ENCODE results near the gene PTPRN2. TPM values are rescaled to one million over a fixed set of nuclear protein-coding genes. Genes with fewer than 3 reads are reported as not detected.

The PTPRN2 gene
- total RNA-seq, 1 donor from 2014 or later = 32.2 TPM

DNA sequence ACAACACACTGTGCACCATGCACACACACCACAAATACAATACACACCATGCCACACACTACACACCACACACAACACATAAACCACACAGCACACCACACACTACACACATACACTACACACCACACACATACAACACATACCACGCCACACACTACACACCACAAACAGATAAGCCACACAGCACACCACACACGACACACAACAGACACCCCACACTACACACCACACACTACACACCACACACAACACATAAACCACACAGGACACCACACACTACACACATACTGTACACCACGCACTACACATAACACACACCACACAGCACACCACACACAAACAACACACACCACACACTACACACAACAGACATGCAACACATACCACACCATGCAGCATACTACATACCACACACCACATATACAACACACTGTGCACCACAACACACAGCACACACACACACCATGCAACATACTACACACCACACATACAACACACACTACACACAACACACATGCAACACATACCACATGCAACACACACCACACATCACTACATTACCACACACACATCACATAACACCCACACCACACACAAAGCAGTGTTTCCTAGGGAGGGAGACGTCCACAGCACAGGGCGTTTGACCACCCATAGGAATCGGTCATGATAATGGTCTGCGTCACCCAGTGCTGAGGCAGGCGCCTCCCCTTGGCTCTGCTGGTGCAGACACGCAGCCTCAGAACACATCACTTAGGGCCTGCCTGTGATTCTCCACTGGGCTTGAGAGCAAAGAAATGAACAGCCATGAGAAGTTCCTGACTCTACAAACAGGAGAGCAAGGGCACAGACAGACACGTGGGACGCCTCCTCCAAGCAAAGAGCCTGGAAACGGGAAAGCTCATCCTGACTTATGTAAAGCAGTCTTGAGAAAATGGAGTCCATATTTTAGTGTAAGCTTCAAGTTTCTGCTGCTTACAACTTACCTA is 458.3 kb downstream of the PTPRN2 start:
- H3K4me1 Mint-ChIP-seq = no peaks in the 10 kb centered on the region

DNA sequence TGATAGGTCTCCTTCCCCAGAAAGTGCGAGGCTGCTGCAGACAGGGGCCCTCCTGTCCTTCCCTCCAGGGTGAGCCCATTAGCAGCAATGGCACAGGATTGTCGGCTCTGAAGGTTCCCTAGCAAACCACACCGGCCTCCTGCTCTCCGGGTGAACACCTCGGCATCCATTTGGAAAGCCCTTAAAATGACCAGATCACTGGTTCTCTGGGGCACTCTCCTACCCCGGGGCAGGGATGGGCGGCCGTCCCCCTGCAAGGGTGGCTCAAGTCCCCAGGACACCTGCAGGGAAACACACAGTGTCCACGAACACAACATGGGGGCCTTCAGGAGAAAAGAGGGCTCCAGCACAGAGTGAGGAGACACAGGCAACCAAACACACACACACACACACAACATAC is 459.1 kb downstream of the PTPRN2 start:
- Mint-ChIP-seq H3K27ac (ENCODE audit: unreplicated experiment) (no peak overlapping the region), H3K36me3 (ENCODE audit: low read depth) (peaks cover 12% of the 10 kb centered on the region)
- DNase-seq (ENCODE audit: low read depth, low spot score) = no peak

More for the DNA sequence above, 458.3 kb downstream of the PTPRN2 start:
- Mint-ChIP-seq H3K27ac (ENCODE audit: unreplicated experiment) (no peak overlapping the region), H3K27me3 (ENCODE audit: low read depth) (no peaks in the 10 kb centered on the region), H3K36me3 (ENCODE audit: low read depth) (peaks cover 8% of the 10 kb centered on the region), H3K4me3 (no peak overlapping the region), H3K9me3 (no peaks in the 10 kb centered on the region)
- no peak for DNase-seq (ENCODE audit: low read depth, low spot score)
- TF ChIP-seq, protein P1, sequence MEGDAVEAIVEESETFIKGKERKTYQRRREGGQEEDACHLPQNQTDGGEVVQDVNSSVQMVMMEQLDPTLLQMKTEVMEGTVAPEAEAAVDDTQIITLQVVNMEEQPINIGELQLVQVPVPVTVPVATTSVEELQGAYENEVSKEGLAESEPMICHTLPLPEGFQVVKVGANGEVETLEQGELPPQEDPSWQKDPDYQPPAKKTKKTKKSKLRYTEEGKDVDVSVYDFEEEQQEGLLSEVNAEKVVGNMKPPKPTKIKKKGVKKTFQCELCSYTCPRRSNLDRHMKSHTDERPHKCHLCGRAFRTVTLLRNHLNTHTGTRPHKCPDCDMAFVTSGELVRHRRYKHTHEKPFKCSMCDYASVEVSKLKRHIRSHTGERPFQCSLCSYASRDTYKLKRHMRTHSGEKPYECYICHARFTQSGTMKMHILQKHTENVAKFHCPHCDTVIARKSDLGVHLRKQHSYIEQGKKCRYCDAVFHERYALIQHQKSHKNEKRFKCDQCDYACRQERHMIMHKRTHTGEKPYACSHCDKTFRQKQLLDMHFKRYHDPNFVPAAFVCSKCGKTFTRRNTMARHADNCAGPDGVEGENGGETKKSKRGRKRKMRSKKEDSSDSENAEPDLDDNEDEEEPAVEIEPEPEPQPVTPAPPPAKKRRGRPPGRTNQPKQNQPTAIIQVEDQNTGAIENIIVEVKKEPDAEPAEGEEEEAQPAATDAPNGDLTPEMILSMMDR (conservative IDR thresholded peaks at IDR 0.05) = no peak

DNA sequence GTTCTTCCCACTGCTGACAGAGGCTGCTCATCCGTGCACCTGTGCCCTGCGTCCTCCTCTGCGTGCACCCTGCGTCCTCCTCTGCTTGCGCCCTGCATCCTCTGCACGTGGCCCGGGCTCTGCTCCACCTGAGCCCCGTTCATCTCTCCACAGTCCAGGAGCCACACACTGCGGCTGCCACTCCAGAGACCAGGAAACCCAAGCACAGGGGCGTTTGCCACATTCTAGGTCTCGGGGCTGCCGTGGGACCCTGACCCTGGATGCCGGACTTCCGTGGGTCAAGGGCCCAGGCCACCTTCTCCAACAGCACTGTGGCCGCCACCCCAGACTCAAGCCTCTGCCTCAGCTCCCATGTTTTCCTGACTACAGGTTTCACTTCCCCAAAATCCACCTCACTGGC is 460.4 kb downstream of the PTPRN2 start:
- Mint-ChIP-seq H3K4me1 (no peaks in the 10 kb centered on the region), H3K4me3 (no peak overlapping the region), H3K27ac (ENCODE audit: unreplicated experiment) (no peak overlapping the region), H3K9me3 (no peaks in the 10 kb centered on the region), H3K27me3 (ENCODE audit: low read depth) (no peaks in the 10 kb centered on the region), H3K36me3 (ENCODE audit: low read depth) (peaks cover 14% of the 10 kb centered on the region)
- DNase-seq (ENCODE audit: low read depth, low spot score) = no peak
- TF ChIP-seq, protein P1 (conservative IDR thresholded peaks at IDR 0.05) = no peak

More for the DNA sequence above, 459.1 kb downstream of the PTPRN2 start:
- TF ChIP-seq, protein P1 (conservative IDR thresholded peaks at IDR 0.05) = no peak
- Mint-ChIP-seq H3K4me3 (no peak overlapping the region), H3K9me3 (no peaks in the 10 kb centered on the region), H3K4me1 (no peaks in the 10 kb centered on the region), H3K27me3 (ENCODE audit: low read depth) (no peaks in the 10 kb centered on the region)

DNA sequence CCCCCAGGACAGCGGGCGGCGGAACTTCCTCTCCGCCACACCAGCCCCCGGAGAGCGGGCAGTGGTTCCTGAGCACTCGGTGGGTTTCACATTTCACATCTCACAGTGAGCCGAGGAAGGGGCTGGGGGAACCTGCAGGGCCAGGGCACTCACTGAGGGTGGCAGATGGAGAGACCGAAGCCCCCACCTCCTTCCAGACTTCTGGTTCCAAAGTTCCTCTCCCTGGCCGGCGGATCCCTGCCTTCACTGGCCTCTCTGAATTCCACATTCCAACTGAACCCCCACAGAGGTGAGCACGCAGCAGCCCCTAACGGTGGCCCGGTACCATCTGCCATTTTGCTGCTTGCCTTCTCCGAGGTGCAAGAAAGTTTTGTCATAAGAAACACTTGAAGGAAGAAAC is 461.0 kb downstream of the PTPRN2 start:
- Mint-ChIP-seq H3K9me3 (no peaks in the 10 kb centered on the region), H3K27ac (ENCODE audit: unreplicated experiment) (no peak overlapping the region), H3K27me3 (ENCODE audit: low read depth) (no peaks in the 10 kb centered on the region), H3K36me3 (ENCODE audit: low read depth) (peaks cover 14% of the 10 kb centered on the region), H3K4me1 (no peaks in the 10 kb centered on the region), H3K4me3 (no peak overlapping the region)
- TF ChIP-seq, protein P1 (conservative IDR thresholded peaks at IDR 0.05) = no peak
- DNase-seq (ENCODE audit: low read depth, low spot score) = no peak

DNA sequence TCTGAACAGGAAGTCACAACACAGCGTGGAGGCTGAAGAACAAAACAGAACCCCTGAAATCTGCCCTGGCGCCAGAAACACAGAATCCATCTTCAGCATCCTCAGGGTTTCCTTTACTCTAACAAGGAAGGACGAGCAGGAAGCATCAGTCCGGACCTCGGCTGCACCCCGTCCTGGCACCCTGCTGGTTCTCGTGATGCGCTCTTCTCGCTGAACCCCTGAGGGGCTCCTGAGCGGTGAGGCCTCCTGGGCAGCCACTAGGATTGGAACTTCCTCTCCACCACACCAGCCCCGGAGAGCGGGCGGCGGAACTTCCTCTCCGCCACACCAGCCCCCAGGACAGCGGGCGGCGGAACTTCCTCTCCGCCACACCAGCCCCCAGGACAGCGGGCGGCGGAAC is 461.9 kb downstream of the PTPRN2 start:
- H3K4me3 Mint-ChIP-seq = no peak overlapping the region
- no peak overlapping the region for H3K27ac Mint-ChIP-seq (ENCODE audit: unreplicated experiment)
- peaks cover 18% of the 10 kb centered on the region for H3K36me3 Mint-ChIP-seq (ENCODE audit: low read depth)
- no peaks in the 10 kb centered on the region for H3K27me3 Mint-ChIP-seq (ENCODE audit: low read depth)
- TF ChIP-seq, protein P1 (conservative IDR thresholded peaks at IDR 0.05) = no peak
- no peak for DNase-seq (ENCODE audit: low read depth, low spot score)
- no peaks in the 10 kb centered on the region for H3K4me1 Mint-ChIP-seq
- no peaks in the 10 kb centered on the region for H3K9me3 Mint-ChIP-seq
